Astrocyte (in vitro differentiated cells and primary cell): ENCODE results near the gene CXCL10. TPM values are rescaled to one million over a fixed set of nuclear protein-coding genes. Genes with fewer than 3 reads are reported as not detected.

Source experiments
- DNase-seq: peaks from one replicate; pipeline ENCODE4 v3.0.0-alpha.2; 2010; ENCODE audit warnings: low read depth
- FAIRE-seq: peaks from 2 replicates; lab custom pipeline; 2011; peaks lifted over from hg19 to GRCh38; lab: Jason Lieb, UNC
- H2AFZ ChIP-seq: 2 replicates; pipeline ENCODE4 v1.6.0; 2012; ENCODE audit warnings: low read depth, low read length, inconsistent platforms
- H3K27ac ChIP-seq: 2 replicates; pipeline ENCODE4 v1.5.1; 2011; ENCODE audit warnings: low read depth, low read length, inconsistent platforms
- H3K27me3 ChIP-seq: 2 replicates; pipeline ENCODE4 v1.6.0; 2011; ENCODE audit warnings: low read length, inconsistent platforms; ENCODE audit not compliant: insufficient read depth
- H3K36me3 ChIP-seq: 2 replicates; pipeline ENCODE4 v1.5.1; 2011; ENCODE audit warnings: low read length, inconsistent platforms; ENCODE audit not compliant: insufficient read depth
- H3K4me1 ChIP-seq: 2 replicates; pipeline ENCODE4 v1.5.1; 2011; ENCODE audit warnings: low read length, inconsistent platforms; ENCODE audit not compliant: insufficient read depth
- H3K4me2 ChIP-seq: 2 replicates; pipeline ENCODE4 v1.6.0; 2012; ENCODE audit warnings: low read length, inconsistent platforms
- H3K4me3 ChIP-seq: 2 replicates; pipeline ENCODE4 v1.5.1; 2011; ENCODE audit warnings: low read depth, mild to moderate bottlenecking, low read length, inconsistent platforms; ENCODE audit not compliant: insufficient read depth
- H3K79me2 ChIP-seq: 2 replicates; pipeline ENCODE4 v1.6.0; 2012; ENCODE audit warnings: mild to moderate bottlenecking, low read length, inconsistent platforms; ENCODE audit not compliant: insufficient read depth
- H3K9ac ChIP-seq: 2 replicates; pipeline ENCODE4 v1.6.0; 2012; ENCODE audit warnings: mild to moderate bottlenecking, low read length, inconsistent platforms
- H3K9me3 ChIP-seq: 2 replicates; pipeline ENCODE4 v1.5.1; 2012; ENCODE audit warnings: low read depth, mild to moderate bottlenecking, low read length, inconsistent platforms; ENCODE audit not compliant: insufficient read depth
- H4K20me1 ChIP-seq: 2 replicates; pipeline ENCODE4 v1.6.0; 2012; ENCODE audit warnings: low read length, inconsistent platforms; ENCODE audit not compliant: insufficient read depth
- H3K27ac Mint-ChIP-seq: one replicate; pipeline ENCODE4 v1.8.0; 2021; ENCODE audit warnings: mild to moderate bottlenecking, mixed read lengths; ENCODE audit not compliant: unreplicated experiment
- H3K27me3 Mint-ChIP-seq: one replicate; pipeline ENCODE4 v1.8.0; 2021; ENCODE audit warnings: low read depth, mixed read lengths; ENCODE audit not compliant: unreplicated experiment
- H3K36me3 Mint-ChIP-seq: one replicate; pipeline ENCODE4 v1.8.0; 2021; ENCODE audit warnings: low read depth, mixed read lengths; ENCODE audit not compliant: unreplicated experiment
- H3K4me1 Mint-ChIP-seq: one replicate; pipeline ENCODE4 v1.8.0; 2021; ENCODE audit warnings: low read depth, mixed read lengths; ENCODE audit not compliant: unreplicated experiment
- H3K4me3 Mint-ChIP-seq: one replicate; pipeline ENCODE4 v1.8.0; 2021; ENCODE audit warnings: mild to moderate bottlenecking, moderate library complexity, mixed read lengths; ENCODE audit not compliant: unreplicated experiment
- H3K9me3 Mint-ChIP-seq: one replicate; pipeline ENCODE4 v1.8.0; 2021; ENCODE audit warnings: mild to moderate bottlenecking, mixed read lengths; ENCODE audit not compliant: unreplicated experiment
- EZH2 ChIP-seq: IDR thresholded peaks from 2 replicates; pipeline ENCODE4 v1.6.1; 2012; ENCODE audit warnings: mild to moderate bottlenecking, low read length, inconsistent platforms; ENCODE audit not compliant: insufficient read depth
- total RNA-seq: library from RNA; stranded (reverse); gene quantifications from 2 replicates; pipeline ENCODE4 v1.2.1, GENCODE V29; 2021
- TF ChIP-seq, protein P1 (sequence below): IDR thresholded peaks from 2 replicates; pipeline ENCODE4 v1.5.1; 2011; ENCODE audit warnings: low read depth, mild to moderate bottlenecking, inconsistent platforms, low read length, moderate library complexity; ENCODE audit not compliant: insufficient read depth

The CXCL10 gene
- total RNA-seq, 1 donor from 2014 or later, result 12.9 TPM

DNA sequence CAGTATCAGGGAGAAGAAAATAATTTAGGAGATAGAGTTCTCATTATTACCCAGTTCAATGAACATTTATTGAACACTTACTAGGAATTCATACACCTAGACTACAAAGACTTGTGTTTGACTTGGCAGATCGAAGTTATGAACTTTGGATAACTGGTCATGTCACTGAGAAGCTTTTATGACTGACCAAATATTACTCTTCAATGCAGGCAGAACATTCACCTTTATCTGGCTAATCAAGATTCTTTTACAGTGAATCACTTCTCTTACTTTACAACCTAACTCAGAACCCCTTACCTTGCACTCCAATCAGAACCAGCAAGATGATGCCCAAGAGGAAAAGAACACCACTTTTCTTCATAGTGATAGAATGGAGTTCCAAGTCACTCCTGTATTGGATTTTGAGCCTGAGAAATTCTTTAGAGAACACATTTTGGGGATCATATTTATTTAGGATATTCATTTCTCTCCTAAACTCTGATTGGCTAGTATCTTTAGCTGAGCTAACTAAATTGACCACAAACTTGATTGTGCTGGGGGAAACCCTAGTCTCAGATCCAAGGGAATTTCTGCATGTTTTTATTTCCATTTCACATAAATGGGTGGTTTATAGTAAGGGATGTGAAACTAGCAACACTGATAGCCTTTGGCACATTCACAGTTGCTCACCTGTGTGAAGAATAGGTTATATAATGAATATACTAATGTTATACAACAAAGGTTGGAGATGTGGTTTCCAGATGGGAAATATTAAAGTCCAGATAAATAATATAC, 16.0 kb downstream of the CXCL10 start, which contains the start of gene CXCL9:
Gene CXCL9, minus strand, starts transcription at position 421 of the 774 bp plus-strand sequence. Its CDS starts 60 bp downstream, at position 361.
- no peaks in the 10 kb centered on the region for H4K20me1 ChIP-seq
- Mint-ChIP-seq H3K36me3 (no peaks in the 10 kb centered on the region), H3K27ac (no peak within 1 kb of the TSS), H3K27me3 (peaks cover 3% of the 10 kb centered on the region), H3K4me1 (peaks cover 13% of the 10 kb centered on the region), H3K4me3 (no peak within 1 kb of the TSS), H3K9me3 (peaks cover 2% of the 10 kb centered on the region)
- no peak within 1 kb of the TSS for H3K9ac ChIP-seq
- peaks cover 8% of the 10 kb centered on the region for H3K27me3 ChIP-seq
- no peak within 1 kb of the TSS for H3K4me3 ChIP-seq
- no peaks in the 10 kb centered on the region for H3K36me3 ChIP-seq
- no peak within 1 kb of the TSS for H3K27ac ChIP-seq
- H2AFZ ChIP-seq, result no peak within 1 kb of the TSS
- no peak for DNase-seq
- H3K9me3 ChIP-seq, result no peaks in the 10 kb centered on the region
- TF ChIP-seq, protein P1, sequence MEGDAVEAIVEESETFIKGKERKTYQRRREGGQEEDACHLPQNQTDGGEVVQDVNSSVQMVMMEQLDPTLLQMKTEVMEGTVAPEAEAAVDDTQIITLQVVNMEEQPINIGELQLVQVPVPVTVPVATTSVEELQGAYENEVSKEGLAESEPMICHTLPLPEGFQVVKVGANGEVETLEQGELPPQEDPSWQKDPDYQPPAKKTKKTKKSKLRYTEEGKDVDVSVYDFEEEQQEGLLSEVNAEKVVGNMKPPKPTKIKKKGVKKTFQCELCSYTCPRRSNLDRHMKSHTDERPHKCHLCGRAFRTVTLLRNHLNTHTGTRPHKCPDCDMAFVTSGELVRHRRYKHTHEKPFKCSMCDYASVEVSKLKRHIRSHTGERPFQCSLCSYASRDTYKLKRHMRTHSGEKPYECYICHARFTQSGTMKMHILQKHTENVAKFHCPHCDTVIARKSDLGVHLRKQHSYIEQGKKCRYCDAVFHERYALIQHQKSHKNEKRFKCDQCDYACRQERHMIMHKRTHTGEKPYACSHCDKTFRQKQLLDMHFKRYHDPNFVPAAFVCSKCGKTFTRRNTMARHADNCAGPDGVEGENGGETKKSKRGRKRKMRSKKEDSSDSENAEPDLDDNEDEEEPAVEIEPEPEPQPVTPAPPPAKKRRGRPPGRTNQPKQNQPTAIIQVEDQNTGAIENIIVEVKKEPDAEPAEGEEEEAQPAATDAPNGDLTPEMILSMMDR, result no peak
- no peak for TF ChIP-seq EZH2
- H3K4me2 ChIP-seq, result no peak within 1 kb of the TSS
- H3K79me2 ChIP-seq, result no peaks in the 10 kb centered on the region
- peaks cover 9% of the 10 kb centered on the region for H3K4me1 ChIP-seq
- FAIRE-seq, result no peak

DNA sequence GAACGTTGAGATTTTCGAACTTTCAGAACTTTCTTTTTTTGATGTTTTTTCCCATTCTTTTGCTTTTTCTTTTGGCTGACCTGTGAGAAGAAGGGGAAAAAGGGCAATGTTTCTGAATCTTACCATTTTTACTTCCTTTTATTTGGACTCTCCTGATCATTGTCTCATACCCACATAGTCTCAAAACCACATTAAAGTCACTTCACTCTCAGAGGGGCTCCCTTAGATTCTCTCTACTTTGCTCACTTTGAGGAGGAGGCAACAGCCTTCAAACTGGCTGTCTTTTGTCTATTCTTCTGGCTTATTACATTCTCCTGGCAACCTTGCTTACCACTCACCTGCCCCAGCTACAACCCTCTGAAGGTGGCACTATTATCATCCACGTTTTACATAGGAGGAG, 19.7 kb downstream of the CXCL10 start:
- Histone ChIP-seq H3K36me3 (no peaks in the 10 kb centered on the region), H3K79me2 (no peaks in the 10 kb centered on the region), H3K9ac (no peak overlapping the region), H3K27me3 (peaks cover 8% of the 10 kb centered on the region), H3K4me2 (no peak overlapping the region), H4K20me1 (no peaks in the 10 kb centered on the region), H3K4me3 (no peak overlapping the region), H3K4me1 (no peaks in the 10 kb centered on the region), H3K9me3 (no peaks in the 10 kb centered on the region), H3K27ac (no peak overlapping the region), H2AFZ (no peak overlapping the region)
- Mint-ChIP-seq H3K9me3 (peaks cover under 1% of the 10 kb centered on the region), H3K27ac (no peak overlapping the region), H3K4me1 (peaks cover 2% of the 10 kb centered on the region), H3K36me3 (no peaks in the 10 kb centered on the region), H3K4me3 (no peak overlapping the region), H3K27me3 (peaks cover 10% of the 10 kb centered on the region)
- DNase-seq, result no peak
- no peak for FAIRE-seq
- TF ChIP-seq, protein P1, result no peak
- TF ChIP-seq EZH2, result no peak

DNA sequence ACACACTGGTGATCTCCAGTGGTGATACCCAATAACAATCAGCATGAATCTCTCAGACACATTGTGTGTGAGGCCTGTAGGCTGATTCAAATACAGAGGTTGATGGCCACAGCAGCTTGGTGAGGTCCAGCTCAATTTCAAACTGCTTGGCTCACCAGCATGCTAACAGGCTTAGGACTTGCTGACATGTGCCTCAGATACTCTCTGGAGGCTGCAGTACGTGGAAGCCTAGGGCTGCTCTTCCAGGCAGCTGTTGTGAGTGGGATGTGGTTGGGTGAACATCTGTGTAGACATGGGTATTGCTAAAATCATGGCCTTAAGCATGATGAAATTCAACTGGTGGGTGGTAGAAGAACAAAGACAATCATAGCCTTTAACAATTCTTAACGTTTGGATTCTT, 20.3 kb downstream of the CXCL10 start:
- Histone ChIP-seq H4K20me1 (no peaks in the 10 kb centered on the region), H3K4me2 (no peak overlapping the region), H3K4me1 (no peaks in the 10 kb centered on the region), H3K79me2 (no peaks in the 10 kb centered on the region), H2AFZ (no peak overlapping the region), H3K36me3 (no peaks in the 10 kb centered on the region), H3K27ac (no peak overlapping the region), H3K9me3 (no peaks in the 10 kb centered on the region), H3K4me3 (no peak overlapping the region), H3K27me3 (peaks cover 8% of the 10 kb centered on the region), H3K9ac (no peak overlapping the region)
- no peak for DNase-seq
- no peak for FAIRE-seq
- no peaks in the 10 kb centered on the region for H3K9me3 Mint-ChIP-seq
- TF ChIP-seq, protein P1, result no peak
- TF ChIP-seq EZH2, result no peak
- H3K36me3 Mint-ChIP-seq, result no peaks in the 10 kb centered on the region
- no peak overlapping the region for H3K27ac Mint-ChIP-seq
- H3K4me1 Mint-ChIP-seq, result peaks cover 2% of the 10 kb centered on the region
- H3K27me3 Mint-ChIP-seq, result peaks cover 10% of the 10 kb centered on the region
- no peak overlapping the region for H3K4me3 Mint-ChIP-seq
